ENCODE data around the gene FNDC3B. TPM values are rescaled to one million over a fixed set of nuclear protein-coding genes. Genes with fewer than 3 reads are reported as not detected.

Gene FNDC3B
- total RNA-seq, 2 donors from 2014 or later: 80.6 to 107 TPM

DNA sequence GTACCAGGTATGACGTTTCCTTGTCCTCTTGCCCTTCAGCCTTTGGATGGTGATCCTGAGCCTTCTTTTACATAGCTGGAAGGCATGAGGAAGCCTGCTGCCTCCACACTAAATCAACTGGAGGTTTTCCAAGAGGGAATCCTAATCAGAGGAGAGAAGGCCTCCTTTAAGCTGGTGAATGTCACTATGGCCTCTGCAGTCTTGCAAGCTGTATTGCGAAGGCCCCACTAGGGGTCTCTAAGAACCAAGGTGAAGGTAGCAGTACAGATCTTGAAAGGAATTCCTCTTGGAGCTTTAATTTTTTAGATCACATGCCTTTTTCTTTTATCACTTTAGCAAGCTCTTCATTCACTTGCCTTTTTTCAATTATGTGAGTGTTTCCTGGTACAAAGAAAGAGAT lies 289.7 kb downstream of the FNDC3B start:
- peaks cover 89% of the 10 kb centered on the region for H3K36me3 ChIP-seq (ENCODE audit: control insufficient read depth, insufficient read depth, low read length)
- Mint-ChIP-seq H3K4me1 (peaks cover 6% of the 10 kb centered on the region), H3K27ac (peak overlapping the region; percentile 0), H3K4me3 (no peak overlapping the region), H3K9me3 (no peaks in the 10 kb centered on the region), H3K27me3 (ENCODE audit: insufficient read depth) (no peaks in the 10 kb centered on the region), H3K36me3 (ENCODE audit: low read depth) (peaks cover 76% of the 10 kb centered on the region)
- peak; percentile 69 for DNase-seq
- no peak overlapping the region for H3K4me3 ChIP-seq (ENCODE audit: low read length)
- H3K9me3 ChIP-seq (ENCODE audit: control insufficient read depth, low read length): no peaks in the 10 kb centered on the region
- WGBS, 2 experiments (ENCODE audit: insufficient coverage in 1 of 2, insufficient read length in 1 of 2): 92 to 100% methylated on average over 1 to 2 of the region's 2 CpGs
- H3K9ac ChIP-seq (ENCODE audit: extremely low read depth, low read length, poor library complexity, severe bottlenecking): no peak overlapping the region
- H3K27me3 ChIP-seq (ENCODE audit: control insufficient read depth, insufficient read depth, low read length, poor library complexity, severe bottlenecking): no peaks in the 10 kb centered on the region
- no peaks in the 10 kb centered on the region for H3K4me1 ChIP-seq (ENCODE audit: control insufficient read depth, insufficient read depth, low read length)
- no peak overlapping the region for H3K27ac ChIP-seq (ENCODE audit: low read depth, low read length)
- TF ChIP-seq, protein P1, sequence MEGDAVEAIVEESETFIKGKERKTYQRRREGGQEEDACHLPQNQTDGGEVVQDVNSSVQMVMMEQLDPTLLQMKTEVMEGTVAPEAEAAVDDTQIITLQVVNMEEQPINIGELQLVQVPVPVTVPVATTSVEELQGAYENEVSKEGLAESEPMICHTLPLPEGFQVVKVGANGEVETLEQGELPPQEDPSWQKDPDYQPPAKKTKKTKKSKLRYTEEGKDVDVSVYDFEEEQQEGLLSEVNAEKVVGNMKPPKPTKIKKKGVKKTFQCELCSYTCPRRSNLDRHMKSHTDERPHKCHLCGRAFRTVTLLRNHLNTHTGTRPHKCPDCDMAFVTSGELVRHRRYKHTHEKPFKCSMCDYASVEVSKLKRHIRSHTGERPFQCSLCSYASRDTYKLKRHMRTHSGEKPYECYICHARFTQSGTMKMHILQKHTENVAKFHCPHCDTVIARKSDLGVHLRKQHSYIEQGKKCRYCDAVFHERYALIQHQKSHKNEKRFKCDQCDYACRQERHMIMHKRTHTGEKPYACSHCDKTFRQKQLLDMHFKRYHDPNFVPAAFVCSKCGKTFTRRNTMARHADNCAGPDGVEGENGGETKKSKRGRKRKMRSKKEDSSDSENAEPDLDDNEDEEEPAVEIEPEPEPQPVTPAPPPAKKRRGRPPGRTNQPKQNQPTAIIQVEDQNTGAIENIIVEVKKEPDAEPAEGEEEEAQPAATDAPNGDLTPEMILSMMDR (conservative IDR thresholded peaks at IDR 0.05): peak; percentile 76

DNA sequence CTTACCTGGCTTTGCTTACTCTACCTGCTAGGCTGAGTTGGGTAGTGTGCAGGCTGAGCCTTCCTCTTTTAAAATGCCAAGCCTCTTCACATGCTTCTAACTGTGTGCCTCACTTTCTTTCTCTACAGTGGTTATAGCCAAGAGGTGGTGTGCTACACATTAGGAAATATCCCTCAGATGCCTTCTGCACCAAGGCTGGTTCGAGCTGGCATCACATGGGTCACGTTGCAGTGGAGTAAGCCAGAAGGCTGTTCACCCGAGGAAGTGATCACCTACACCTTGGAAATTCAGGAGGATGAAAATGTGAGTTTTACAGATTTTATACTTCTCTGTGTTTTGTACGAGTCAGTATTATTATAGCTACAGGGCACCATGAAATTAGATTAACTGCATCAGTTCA lies 291.0 kb downstream of the FNDC3B start:
- Mint-ChIP-seq H3K27ac (no peak overlapping the region), H3K9me3 (no peaks in the 10 kb centered on the region), H3K4me3 (no peak overlapping the region), H3K4me1 (peaks cover 5% of the 10 kb centered on the region), H3K36me3 (ENCODE audit: low read depth) (peaks cover 69% of the 10 kb centered on the region), H3K27me3 (ENCODE audit: insufficient read depth) (no peaks in the 10 kb centered on the region)
- WGBS, 2 experiments (ENCODE audit: insufficient coverage in 1 of 2, insufficient read length in 1 of 2): 91 to 100% methylated on average over 3 to 4 of the region's 4 CpGs
- H3K9me3 ChIP-seq (ENCODE audit: control insufficient read depth, low read length): no peaks in the 10 kb centered on the region
- TF ChIP-seq, protein P1 (conservative IDR thresholded peaks at IDR 0.05): no peak
- DNase-seq: no peak
- no peak overlapping the region for H3K9ac ChIP-seq (ENCODE audit: extremely low read depth, low read length, poor library complexity, severe bottlenecking)
- H3K4me1 ChIP-seq (ENCODE audit: control insufficient read depth, insufficient read depth, low read length): no peaks in the 10 kb centered on the region
- no peak overlapping the region for H3K4me3 ChIP-seq (ENCODE audit: low read length)
- no peaks in the 10 kb centered on the region for H3K27me3 ChIP-seq (ENCODE audit: control insufficient read depth, insufficient read depth, low read length, poor library complexity, severe bottlenecking)
- no peak overlapping the region for H3K27ac ChIP-seq (ENCODE audit: low read depth, low read length)
- H3K36me3 ChIP-seq (ENCODE audit: control insufficient read depth, insufficient read depth, low read length): peaks cover 88% of the 10 kb centered on the region

DNA sequence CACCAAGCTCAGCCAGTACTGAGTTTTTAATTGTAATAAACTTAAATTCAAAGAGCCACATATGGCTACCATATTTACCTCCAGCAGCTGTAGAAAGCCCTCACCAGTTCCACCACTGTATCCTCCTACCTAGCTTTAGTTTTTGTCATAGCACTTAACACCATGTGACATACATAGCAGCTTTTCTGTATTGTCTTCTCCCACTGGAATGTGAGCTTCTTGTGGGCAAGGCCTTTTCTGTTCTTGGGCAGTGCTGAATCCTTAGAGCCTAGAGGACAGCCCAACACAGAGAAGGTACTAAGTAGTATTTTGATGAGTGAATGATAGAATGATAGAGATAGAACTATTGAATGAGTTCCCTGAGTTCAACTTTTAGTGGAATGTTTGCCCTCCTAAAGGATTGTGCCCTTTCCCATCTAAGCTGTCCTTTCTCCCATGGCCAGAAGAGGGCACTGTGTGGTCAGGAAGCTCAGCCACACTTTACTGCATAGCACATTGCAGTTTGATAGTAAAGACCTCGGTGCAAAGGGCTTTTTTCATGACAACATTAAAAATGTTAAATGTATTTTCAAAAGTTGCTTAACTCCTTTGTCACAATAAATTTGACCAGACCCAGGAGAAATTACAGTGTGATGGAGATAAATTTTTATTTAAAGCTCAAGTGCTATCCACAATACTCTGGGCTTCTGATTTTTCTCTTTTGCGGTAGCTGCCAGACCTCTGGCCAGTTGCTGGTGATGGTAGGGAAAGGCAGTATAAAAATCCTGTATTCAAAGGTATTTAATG lies 293.1 kb downstream of the FNDC3B start:
- 93 to 100% methylated on average over 1 to 2 of the region's 2 CpGs for WGBS, 2 experiments (ENCODE audit: insufficient coverage in 1 of 2, insufficient read length in 1 of 2)
- no peak overlapping the region for H3K9ac ChIP-seq (ENCODE audit: extremely low read depth, low read length, poor library complexity, severe bottlenecking)
- H3K27ac ChIP-seq (ENCODE audit: low read depth, low read length): no peak overlapping the region
- DNase-seq: peak; percentile 87
- H3K9me3 ChIP-seq (ENCODE audit: control insufficient read depth, low read length): no peaks in the 10 kb centered on the region
- Mint-ChIP-seq H3K27me3 (ENCODE audit: insufficient read depth) (no peaks in the 10 kb centered on the region), H3K9me3 (no peaks in the 10 kb centered on the region), H3K27ac (peak overlapping the region; percentile 86), H3K36me3 (ENCODE audit: low read depth) (peaks cover 65% of the 10 kb centered on the region), H3K4me1 (peaks cover 5% of the 10 kb centered on the region), H3K4me3 (no peak overlapping the region)
- H3K36me3 ChIP-seq (ENCODE audit: control insufficient read depth, insufficient read depth, low read length): peaks cover 88% of the 10 kb centered on the region
- no peaks in the 10 kb centered on the region for H3K27me3 ChIP-seq (ENCODE audit: control insufficient read depth, insufficient read depth, low read length, poor library complexity, severe bottlenecking)
- H3K4me3 ChIP-seq (ENCODE audit: low read length): no peak overlapping the region
- TF ChIP-seq, protein P1 (conservative IDR thresholded peaks at IDR 0.05): peak; percentile 95
- H3K4me1 ChIP-seq (ENCODE audit: control insufficient read depth, insufficient read depth, low read length): no peaks in the 10 kb centered on the region

Measured in endodermal cell (in vitro differentiated cells).